Measurements from ENCODE around the gene CARD14. TPM values are rescaled to one million over a fixed set of nuclear protein-coding genes. Genes with fewer than 3 reads are reported as not detected.

Gene CARD14
- total RNA-seq, 1 donor from 2014 or later, result 0.60 TPM

- Histone ChIP-seq H3K79me2 (ENCODE audit: low read depth) (no peaks in the 10 kb centered on the region), H4K20me1 (ENCODE audit: low read depth) (no peaks in the 10 kb centered on the region), H3K27me3 (no peaks in the 10 kb centered on the region), H2AFZ (replicated peaks) (no peak overlapping the region), H3K9ac (no peak overlapping the region), H3K4me2 (no peak overlapping the region), H3K27ac (no peak overlapping the region), H3K9me3 (ENCODE audit: low read depth) (peaks cover 2% of the 10 kb centered on the region), H3K4me1 (peaks cover 4% of the 10 kb centered on the region), H3F3A (ENCODE audit: low read depth) (no peaks in the 10 kb centered on the region), H3K36me3 (peaks cover 4% of the 10 kb centered on the region), H3K4me3 (no peak overlapping the region)
- H3K9me3 Mint-ChIP-seq, result peaks cover 5% of the 10 kb centered on the region
- H3K27me3 Mint-ChIP-seq (ENCODE audit: insufficient read depth, low read depth), result peaks cover 3% of the 10 kb centered on the region
- peaks cover 21% of the 10 kb centered on the region for H3K36me3 Mint-ChIP-seq
- no peak for DNase-seq (ENCODE audit: low spot score)
- H3K27ac Mint-ChIP-seq, result peak overlapping the region; percentile 96
- no peak for TF ChIP-seq EZH2phosphoT487 (IDR thresholded peaks at IDR 0.05)
- no peak for TF ChIP-seq EZH2 (IDR thresholded peaks at IDR 0.05)
- TF ChIP-seq CTCF (IDR thresholded peaks at IDR 0.05), result no peak
- no peak overlapping the region for H3K4me3 Mint-ChIP-seq
- peaks cover 27% of the 10 kb centered on the region for H3K4me1 Mint-ChIP-seq
Measured at GRCh38 chr17:80227156-80227555, 57.3 kb downstream of the CARD14 start.

GRCh38 chr17:80227666-80228065 is 57.8 kb downstream of the CARD14 start:
- no peaks in the 10 kb centered on the region for H3F3A ChIP-seq (ENCODE audit: low read depth)
- DNase-seq (ENCODE audit: low spot score), result no peak
- Mint-ChIP-seq H3K9me3 (peaks cover 9% of the 10 kb centered on the region), H3K36me3 (peaks cover 22% of the 10 kb centered on the region), H3K4me1 (peaks cover 23% of the 10 kb centered on the region), H3K4me3 (no peak overlapping the region), H3K27me3 (ENCODE audit: insufficient read depth, low read depth) (peaks cover 3% of the 10 kb centered on the region), H3K27ac (no peak overlapping the region)
- no peak overlapping the region for H3K9ac ChIP-seq
- H3K4me2 ChIP-seq, result no peak overlapping the region
- no peaks in the 10 kb centered on the region for H3K27me3 ChIP-seq
- no peak overlapping the region for H3K27ac ChIP-seq
- peaks cover 6% of the 10 kb centered on the region for H3K36me3 ChIP-seq
- TF ChIP-seq EZH2phosphoT487 (IDR thresholded peaks at IDR 0.05), result no peak
- peaks cover 4% of the 10 kb centered on the region for H3K4me1 ChIP-seq
- no peaks in the 10 kb centered on the region for H3K79me2 ChIP-seq (ENCODE audit: low read depth)
- H2AFZ ChIP-seq (replicated peaks), result no peak overlapping the region
- peaks cover 2% of the 10 kb centered on the region for H3K9me3 ChIP-seq (ENCODE audit: low read depth)
- H3K4me3 ChIP-seq, result no peak overlapping the region
- H4K20me1 ChIP-seq (ENCODE audit: low read depth), result no peaks in the 10 kb centered on the region

GRCh38 chr17:80228477-80228876 is 58.6 kb downstream of the CARD14 start:
- H3K4me1 ChIP-seq, result peaks cover 4% of the 10 kb centered on the region
- H3K79me2 ChIP-seq (ENCODE audit: low read depth), result no peaks in the 10 kb centered on the region
- Mint-ChIP-seq H3K9me3 (peaks cover 14% of the 10 kb centered on the region), H3K36me3 (peaks cover 25% of the 10 kb centered on the region), H3K27ac (no peak overlapping the region), H3K4me3 (no peak overlapping the region), H3K4me1 (peaks cover 16% of the 10 kb centered on the region), H3K27me3 (ENCODE audit: insufficient read depth, low read depth) (peaks cover 2% of the 10 kb centered on the region)
- no peak overlapping the region for H3K27ac ChIP-seq
- TF ChIP-seq EZH2 (IDR thresholded peaks at IDR 0.05), result no peak
- TF ChIP-seq CTCF (IDR thresholded peaks at IDR 0.05), result no peak
- no peak for TF ChIP-seq EZH2phosphoT487 (IDR thresholded peaks at IDR 0.05)
- DNase-seq (ENCODE audit: low spot score), result no peak
- H2AFZ ChIP-seq (replicated peaks), result no peak overlapping the region
- no peaks in the 10 kb centered on the region for H4K20me1 ChIP-seq (ENCODE audit: low read depth)
- H3K36me3 ChIP-seq, result peaks cover 7% of the 10 kb centered on the region
- H3K27me3 ChIP-seq, result no peaks in the 10 kb centered on the region
- no peak overlapping the region for H3K4me3 ChIP-seq
- no peaks in the 10 kb centered on the region for H3F3A ChIP-seq (ENCODE audit: low read depth)
- H3K9me3 ChIP-seq (ENCODE audit: low read depth), result peaks cover 2% of the 10 kb centered on the region
- H3K4me2 ChIP-seq, result no peak overlapping the region
- H3K9ac ChIP-seq, result no peak overlapping the region

GRCh38 chr17:80229011-80229410 is 59.2 kb downstream of the CARD14 start:
- no peaks in the 10 kb centered on the region for H3K79me2 ChIP-seq (ENCODE audit: low read depth)
- H3K27me3 ChIP-seq, result no peaks in the 10 kb centered on the region
- H3K4me1 ChIP-seq, result peaks cover 4% of the 10 kb centered on the region
- no peak overlapping the region for H3K9ac ChIP-seq
- Mint-ChIP-seq H3K4me3 (no peak overlapping the region), H3K9me3 (peaks cover 17% of the 10 kb centered on the region), H3K27ac (peak overlapping the region; percentile 42), H3K36me3 (peaks cover 30% of the 10 kb centered on the region), H3K27me3 (ENCODE audit: insufficient read depth, low read depth) (peaks cover 4% of the 10 kb centered on the region), H3K4me1 (peaks cover 14% of the 10 kb centered on the region)
- H3K27ac ChIP-seq, result no peak overlapping the region
- no peaks in the 10 kb centered on the region for H4K20me1 ChIP-seq (ENCODE audit: low read depth)
- no peak overlapping the region for H3K4me3 ChIP-seq
- H3K4me2 ChIP-seq, result no peak overlapping the region
- peaks cover 2% of the 10 kb centered on the region for H3K9me3 ChIP-seq (ENCODE audit: low read depth)
- TF ChIP-seq EZH2 (IDR thresholded peaks at IDR 0.05), result no peak
- no peak for TF ChIP-seq EZH2phosphoT487 (IDR thresholded peaks at IDR 0.05)
- no peak for TF ChIP-seq CTCF (IDR thresholded peaks at IDR 0.05)
- peaks cover 7% of the 10 kb centered on the region for H3K36me3 ChIP-seq
- H3F3A ChIP-seq (ENCODE audit: low read depth), result no peaks in the 10 kb centered on the region
- no peak overlapping the region for H2AFZ ChIP-seq (replicated peaks)
- no peak for DNase-seq (ENCODE audit: low spot score)
